UCSD-AML1 (cell line): ENCODE measurements around the gene NMRK2.
A peak's percentile ranks its signal among the peaks of the same experiment; 100 is the strongest.
"Not testable (repeated sequence)": the region's sequence is repeated elsewhere in the genome, so short reads cannot be mapped to it uniquely, and the experiment has no call there.

Source experiments
- DNase-seq: peaks from one replicate; lab custom pipeline; 2025; ENCODE audit not compliant: unreplicated experiment; lab: John Stamatoyannopoulos, UW

The NMRK2 gene

DNA sequence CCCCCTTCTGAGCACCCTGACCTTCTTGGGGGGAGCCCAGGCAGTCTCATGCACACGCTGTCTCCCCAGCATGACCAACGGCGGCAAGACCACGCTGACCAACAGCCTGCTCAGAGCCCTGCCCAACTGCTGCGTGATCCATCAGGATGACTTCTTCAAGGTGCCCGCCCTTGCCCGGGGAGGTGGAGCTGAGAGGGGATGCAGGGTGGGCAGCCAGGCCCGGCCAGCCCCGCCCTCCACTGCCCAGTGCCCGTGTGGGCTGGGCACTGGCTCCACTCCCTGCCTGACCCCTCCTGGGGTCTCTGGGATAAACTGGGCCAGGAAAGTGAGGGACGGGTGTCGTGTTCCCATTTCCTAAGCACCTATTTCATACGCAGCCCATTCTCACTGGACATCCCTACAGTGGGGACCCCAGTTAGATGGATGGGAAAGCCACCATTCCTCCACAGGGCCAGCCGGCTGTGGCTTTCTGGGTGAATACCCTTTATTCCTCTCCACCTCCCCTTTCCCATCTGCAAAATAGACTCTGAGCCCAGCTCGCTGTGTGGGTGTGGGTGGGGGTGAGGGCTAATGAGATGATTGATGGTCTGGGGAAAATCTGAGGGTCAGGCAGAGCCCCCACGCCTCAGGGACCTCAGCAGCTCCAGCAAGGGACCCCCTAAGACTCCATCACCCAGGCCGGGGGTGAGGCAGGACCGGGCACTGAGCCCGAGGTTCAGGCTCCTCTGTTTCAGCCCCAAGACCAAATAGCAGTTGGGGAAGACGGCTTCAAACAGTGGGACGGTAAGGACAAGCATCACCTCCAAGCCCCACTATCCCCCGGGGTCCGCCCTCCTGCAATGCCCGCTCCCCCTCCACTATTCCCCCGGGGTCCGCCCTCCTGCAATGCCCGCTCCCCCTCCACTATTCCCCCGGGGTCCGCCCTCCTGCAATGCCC lies 3.9 kb downstream of the NMRK2 start:
- DNase-seq = no peak

DNA sequence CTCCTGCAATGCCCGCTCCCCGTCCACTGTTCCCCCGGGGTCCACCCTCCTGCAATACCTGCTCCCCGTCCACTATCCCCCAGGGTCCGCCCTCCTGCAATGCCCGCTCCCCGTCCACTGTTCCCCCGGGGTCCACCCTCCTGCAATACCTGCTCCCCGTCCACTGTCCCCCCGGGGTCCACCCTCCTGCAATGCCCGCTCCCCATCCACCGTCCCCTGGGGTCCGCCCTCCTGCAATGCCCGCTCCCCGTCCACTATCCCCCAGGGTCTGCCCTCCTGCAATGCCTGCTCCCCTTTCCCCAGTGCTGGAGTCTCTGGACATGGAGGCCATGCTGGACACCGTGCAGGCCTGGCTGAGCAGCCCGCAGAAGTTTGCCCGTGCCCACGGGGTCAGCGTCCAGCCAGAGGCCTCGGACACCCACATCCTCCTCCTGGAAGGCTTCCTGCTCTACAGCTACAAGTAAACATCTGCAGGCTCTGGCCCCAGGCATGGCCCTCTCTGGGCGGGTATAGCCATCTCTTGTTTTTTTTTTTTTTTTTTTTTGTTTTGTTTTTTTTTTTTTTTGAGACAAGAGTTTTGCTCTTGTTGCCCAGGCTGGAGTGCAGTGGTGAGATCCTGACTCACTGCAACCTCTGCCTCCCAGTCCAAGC lies 5.6 kb downstream of the NMRK2 start:
- DNase-seq = not testable (repeated sequence)

DNA sequence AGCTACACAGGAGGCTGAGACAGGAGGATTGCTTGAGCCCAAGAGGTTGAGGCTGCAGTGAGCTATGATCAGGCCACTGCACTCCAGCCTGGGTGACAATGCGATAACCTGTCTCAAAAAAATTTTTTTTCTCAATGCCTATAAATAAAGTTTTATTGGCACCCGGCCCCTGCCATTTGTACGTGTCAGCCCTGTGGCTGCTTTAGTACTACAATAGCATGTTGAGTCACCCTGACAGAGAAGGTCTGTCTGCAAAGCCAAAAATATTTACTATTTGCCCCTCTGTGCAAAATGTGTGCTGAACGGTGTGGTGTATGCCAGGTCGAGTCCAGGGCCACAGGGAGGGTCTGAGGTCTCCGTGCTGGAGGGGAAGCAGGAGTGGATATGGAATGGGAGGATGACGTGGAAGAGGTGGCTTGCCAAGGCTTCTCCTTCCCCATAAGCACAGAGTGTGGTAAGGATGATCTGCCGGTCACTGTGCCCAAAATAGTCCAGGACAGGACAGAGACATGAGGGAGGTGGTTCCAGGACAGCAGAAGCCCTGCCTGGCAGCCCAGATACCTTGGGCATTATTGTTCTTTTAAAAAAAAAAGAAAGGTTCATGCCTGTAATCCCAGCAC lies 10.0 kb downstream of the NMRK2 start:
- peak; percentile 29 for DNase-seq

DNA sequence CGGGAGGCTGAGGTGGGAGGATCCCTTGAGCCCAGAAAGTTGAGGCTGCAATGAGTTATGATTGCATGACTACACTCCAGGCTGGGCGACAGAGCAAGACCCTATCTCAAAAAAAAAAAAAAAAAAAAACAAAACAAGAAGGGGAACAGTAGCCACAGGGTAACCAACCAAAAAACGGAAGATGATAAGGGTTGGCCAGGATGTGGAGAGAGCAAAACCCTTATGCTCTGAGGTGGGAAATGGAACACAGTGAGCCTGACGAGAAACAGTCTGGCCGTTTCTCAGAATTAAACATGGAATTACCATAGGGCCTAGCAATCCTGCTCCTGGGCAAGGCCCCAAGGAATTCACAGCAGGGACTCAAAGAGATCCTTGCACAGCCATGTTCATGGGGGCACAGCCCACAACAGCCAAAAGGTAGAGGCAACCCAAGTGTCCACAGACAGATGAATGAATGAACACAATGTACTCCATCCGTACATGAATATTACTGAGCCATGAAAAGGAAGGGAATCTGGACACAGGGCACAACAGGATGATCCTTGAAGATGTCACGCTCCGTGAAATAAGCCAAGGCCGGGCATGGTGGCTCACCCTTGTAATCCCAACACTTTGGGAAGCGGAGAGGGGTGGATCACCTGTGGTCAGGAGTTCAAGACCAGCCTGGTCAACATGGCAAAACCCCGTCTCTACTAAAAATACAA lies 11.3 kb downstream of the NMRK2 start:
- DNase-seq = peak; percentile 38

DNA sequence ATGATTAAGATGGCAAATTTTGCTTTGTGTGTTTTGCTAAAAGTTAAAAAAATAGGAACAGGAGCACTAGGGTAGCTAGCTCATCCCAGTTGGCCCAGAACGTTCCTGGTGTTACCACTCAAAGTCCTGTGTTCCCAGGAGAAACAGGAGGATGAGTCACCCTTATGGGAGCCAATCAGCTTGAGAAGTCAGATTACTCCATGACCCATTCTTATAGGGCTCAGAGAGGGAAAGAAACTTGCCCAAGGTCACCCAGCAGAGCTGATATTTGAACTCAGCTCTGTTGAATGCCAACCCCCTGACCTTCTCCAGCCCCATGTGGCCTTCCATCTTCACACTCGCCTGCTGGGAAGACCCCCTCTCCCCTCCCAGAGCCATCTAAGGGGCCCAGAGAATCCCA lies 13.0 kb downstream of the NMRK2 start:
- no peak for DNase-seq

DNA sequence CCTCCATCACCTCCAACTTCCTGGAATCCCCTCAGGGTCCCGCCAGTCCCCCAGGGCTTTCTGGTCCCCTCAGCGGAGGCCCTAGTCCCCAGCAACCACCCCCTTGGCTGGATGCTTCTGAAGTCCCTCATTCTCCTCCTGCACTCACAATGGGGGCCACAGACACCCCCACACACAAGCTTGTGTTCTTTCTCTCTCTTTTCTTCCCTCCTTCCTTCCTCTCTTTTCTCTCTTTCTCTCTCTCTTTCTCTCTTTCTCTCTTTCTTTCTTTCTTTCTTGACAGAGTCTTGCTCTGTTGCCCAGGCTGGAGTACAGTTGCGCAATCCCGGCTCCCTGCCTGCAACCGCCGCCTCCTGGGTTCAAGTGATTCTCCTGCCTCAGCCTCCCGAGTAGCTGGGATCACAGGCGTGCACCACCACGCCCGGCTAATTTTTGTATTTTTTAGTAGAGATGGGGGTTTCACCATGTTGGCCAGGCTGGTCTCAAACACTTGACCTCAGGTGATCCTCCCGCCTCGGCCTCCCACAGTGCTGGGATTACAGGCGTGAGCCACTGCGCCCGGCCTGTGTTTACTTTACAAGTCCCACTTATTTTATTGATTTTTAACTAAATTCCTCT lies 14.6 kb downstream of the NMRK2 start:
- not testable (repeated sequence) for DNase-seq

DNA sequence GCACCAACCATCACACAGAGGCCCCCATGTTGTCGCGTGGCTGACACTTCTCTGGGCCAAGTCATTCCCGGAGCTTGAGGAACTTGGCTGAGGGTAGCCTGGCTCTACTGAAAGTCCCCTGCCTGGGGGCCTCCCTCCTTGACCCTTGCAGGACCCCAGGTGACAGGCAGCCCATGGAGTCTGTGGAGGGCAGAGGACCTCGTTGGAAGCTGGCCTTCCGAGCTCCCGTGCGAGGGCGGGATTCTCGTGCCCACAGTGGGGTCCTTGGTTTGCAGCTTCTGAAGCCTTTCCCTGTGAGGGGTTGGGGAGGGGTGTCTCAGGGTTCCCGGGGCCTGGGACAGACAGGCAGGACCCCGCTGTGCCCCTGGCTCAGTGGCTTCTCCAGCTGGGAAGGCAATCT lies 16.4 kb downstream of the NMRK2 start:
- no peak for DNase-seq

DNA sequence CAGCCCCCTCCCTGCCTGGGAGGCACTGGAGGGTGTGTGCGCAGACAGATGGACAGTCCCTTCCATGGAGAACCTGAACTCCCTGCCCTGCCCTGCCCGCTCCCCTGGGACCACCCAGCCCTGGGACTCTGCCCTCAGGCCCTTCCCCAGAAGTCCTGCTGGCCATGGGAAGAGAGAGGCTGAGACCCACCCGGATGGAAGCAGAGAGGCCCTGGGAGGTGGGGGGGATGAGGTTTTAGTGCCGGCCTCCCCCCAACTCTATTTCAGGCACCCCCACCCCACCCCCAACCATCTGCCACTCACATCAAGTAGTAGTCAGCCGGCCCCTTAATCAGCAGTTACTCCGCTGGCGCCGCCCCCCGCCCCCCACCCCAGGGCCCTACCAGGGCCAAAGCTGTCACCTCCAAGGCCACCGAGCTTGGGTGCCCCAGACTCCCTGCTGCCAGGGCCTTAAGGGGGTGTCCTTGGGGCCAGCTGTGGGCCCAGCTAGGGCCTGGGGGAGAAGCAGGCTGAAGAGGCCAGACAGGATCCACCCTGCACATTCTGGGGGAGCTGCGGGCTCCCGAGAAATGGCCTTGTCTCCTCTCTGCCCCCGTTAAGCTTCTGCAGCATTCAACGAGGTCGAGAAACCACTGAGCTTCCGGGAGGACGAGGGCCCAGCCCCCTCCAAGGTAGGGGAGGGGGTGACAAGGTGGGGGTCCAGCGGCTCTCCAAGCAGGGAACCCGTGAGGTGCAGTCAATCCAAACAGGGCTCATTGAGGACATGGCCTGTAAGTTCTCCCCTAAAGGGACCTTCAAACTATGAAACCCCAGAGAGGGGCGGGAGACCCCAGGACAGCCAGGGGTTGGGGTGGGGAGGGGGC lies 17.4 kb downstream of the NMRK2 start:
- DNase-seq = peak; percentile 62

DNA sequence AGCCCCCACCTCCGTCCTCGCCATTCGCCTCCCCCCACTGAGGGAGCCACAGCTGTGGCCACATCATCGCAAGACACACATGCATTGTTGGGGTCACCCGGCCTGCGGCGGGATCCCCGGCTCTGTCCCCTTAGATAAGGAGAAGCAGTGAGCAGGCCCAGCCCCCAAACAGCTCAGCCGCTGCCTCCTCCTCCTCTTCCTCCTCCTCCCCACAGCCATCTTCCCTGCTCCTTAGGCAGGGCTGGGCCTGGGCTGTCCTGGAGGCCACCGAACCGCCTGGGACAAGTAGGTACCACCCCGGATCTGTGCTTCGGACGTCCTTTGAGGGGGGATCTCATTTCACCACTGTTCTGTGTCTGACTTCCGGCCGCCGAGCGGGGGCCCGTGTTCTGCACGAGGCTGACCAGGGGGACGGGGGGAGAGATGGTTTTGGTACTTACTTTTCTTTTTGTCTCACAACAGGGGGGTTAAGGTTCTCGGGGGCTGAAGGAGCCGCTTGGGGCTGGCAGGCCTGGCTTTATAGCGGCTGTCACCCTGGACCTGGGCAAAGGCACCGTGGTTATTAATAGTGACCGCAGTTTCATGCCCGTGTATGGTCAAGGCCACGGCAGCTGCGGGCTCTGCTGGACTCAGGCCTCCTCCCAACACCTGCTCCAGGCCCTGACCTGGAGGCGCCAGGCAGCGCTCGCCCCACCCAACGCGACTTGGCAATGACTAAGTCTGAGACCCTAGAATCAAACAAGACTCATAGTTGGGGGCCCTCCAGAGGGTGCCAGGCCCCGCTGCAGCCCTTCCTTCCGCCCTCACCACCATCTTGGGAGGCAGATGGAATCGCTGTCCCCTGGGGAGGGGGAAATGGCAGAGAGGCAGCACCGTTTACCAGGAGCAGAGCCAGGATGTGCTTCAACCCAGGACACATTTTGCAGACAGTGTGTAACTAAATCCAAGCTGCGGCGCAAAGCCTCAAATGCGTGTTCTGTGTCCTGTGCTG lies 18.3 kb downstream of the NMRK2 start:
- peak; percentile 74 for DNase-seq

DNA sequence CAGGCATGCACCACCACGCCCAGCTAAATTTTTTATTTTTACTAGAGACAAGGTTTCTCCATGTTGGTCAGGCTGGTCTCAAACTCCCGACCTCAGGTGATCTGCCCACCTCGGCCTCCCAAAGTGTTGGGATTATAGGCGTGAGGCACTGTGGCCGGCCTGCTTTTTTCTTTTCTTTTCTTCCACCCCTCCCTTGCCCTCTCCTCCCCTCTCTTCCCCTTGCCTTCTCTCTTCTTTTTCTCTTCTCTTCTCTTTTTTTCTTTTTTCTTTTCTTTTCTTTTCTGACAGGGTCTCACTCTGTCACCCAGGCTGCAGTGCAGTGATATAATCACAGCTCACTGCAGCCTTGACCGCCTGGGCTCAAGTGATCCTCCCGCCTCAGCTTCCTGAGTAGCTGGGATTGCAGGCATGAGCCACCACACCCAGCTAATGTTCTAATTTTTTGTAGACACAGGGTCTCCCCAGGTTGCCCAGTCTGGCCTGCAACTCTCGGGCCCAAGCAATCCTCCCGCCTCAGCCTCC lies 19.9 kb downstream of the NMRK2 start:
- DNase-seq = not testable (repeated sequence)

DNA sequence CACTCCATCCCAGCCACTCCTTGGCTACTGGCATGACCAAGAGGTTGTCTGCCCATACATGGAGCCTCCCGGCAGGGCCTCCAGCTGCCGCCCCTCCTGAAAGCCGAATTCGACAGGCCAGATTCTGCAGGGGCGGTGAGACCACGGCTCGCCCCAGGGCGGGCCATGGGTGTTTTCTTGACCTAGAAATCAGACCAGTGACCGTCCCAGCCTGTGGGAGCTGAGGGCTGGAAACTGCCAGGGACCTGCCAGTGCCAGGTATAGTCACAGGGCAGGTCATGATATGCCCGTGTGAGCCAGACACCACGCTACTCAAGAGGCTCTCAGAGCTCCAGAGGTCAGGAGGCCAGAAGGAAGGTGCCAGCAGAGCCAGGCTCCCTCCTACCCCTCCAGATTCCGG lies 21.2 kb downstream of the NMRK2 start:
- DNase-seq = no peak

DNA sequence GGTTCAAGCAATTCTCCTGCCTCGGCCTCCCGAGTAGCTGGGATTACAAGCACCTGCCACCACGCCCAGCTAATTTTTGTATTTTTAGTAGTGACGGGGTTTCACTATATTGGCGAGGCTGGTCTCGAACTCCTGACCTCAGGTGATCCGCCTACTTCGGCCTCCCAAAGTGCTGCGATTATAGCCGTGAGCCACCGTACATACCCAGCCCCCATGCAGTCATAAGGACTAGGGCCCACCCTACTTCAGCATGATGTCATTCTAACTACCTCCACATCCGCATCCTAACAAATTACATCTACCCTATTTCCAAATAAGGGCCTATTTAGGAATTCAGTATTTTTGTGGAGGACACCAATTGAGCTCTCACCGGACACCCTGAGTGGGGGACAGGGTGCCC lies 22.4 kb downstream of the NMRK2 start:
- not testable (repeated sequence) for DNase-seq

DNA sequence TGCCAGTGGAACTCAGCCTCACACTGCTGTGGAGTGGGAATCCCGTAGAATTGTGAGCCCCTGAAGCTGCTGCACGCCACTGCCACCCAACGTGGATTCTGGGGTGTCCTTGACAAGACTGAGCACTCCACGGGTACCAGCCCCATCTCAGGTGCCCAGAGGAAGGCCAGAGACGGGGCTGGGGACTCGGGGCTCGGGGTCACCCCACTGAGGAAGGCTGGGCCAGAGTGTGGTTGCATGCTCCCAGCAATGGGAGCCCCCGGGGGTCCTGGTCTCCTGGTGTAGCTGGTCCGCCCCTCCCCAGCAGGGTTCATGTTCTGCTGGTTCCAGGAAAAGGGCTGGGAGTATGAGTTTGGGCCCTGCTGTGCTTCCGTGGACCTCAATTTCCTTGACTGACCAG lies 22.8 kb downstream of the NMRK2 start:
- no peak for DNase-seq

DNA sequence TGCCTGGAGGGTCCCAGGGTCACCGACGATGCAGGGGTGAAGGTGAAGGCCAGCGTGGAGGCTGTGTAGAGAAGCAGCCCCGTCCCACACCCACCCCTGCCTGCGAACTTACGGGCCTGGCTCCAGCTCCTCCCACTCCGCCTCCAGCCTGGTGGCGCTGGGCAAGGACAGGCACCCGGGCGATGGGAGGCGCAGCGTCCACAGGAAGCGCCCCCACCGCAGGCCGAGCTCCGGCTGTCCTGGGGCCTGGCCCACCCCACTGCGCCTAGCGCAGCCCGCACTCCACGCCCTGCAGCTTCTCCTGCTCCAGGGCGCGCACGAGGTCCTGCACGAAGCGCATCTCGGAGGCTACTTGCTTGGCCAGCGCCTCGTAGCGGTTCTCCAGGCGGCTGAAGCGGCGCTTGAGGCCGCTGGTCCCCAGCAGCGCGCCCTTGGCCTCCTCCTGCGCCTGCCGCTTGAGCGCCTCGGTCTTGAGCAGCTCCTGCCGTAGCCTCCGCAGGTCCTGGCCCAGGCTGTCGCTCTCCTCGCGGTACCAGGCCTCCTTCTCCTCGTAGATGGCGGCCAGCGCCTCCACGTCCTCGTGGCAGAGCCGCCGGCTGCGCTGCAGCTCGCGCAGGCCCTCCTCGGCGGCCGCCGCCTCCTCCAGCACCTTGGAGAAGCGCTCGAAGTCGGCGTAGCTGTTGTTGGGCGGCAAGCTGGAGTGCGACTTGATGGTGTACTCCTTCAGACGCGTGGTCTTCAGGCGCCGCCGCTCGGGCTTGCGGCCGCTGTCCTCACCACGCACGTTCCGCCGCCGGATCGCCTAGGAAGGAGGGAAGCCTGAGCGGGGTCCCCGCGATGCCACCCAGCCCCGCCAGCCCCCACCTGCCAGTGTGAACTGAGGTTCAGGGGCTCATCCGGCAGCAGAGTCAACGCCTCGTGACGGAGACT lies 26.2 kb downstream of the NMRK2 start:
- DNase-seq = no peak

DNA sequence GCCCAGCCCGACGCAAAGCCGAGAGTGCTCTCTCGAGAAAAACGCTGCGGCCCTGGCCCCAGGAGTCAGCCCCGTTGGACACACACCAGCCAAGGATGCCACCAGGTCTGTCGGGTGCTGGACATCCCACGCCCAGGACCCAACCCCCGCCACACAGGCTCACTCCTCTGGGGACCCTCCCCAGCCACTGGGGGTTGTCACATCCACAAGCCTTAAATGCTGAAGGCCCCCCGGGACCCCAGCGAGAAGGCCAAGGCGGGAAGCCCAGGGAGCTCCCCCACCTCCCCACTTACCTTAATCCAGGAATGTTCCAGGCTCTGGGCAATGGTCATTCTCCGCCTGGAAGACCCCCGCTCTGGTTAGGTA lies 26.9 kb downstream of the NMRK2 start:
- DNase-seq = no peak

DNA sequence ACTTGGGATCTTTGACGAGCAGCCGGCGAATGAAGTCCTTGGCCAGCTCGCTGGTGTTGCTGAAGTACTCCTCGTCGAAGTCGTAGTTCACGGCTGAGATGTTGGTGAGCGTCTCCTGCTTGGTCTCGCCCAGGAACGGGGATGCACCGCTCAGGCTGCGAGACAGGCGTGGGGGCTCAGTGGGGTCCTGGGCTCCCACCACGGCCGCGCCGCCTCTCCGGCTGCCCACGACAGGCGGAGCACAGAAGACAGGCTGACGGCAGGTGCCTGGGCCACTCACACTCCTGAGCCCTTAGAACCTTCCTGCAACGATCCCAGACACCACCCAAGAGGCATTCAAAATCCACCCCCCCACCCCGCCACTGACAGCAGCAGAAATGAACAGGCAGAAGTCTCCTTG lies 28.1 kb downstream of the NMRK2 start:
- DNase-seq = no peak

DNA sequence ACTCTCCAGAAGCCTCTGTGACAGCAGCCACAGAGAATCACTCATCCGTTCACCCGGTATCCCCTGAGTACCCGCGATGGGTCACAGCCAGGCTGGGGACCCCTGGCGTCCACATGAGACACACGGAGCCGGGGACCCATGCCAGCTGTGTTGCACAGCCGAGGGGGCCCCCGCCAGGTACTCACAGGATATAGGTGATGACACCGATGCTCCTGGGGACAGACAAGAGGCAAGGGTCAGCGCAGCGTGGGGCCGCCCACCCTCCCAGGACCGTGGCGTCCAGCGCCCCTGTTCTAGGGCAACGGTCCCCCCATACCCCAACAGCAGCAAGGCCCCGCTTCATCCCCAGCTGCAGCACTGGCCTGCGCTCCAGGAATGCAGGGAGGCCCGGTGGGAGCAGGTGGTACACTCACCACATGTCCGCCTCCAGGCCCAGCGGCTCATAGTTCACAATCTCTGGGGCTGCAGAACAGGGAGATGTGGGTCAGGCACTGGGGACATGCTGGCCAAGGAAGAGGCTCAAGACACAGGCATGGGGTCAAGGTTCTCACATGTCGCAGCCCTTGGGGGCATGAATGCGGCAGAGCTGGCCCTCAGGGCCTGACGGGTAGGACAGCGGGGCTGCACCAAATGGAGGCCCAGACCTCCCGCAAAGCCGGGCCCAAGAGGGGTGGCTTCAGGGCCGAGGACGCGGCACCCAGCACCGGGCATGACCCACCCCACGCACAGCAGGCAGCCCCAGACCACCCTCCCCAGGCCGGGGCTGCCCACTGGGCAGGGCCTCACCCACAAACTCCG lies 30.8 kb downstream of the NMRK2 start:
- DNase-seq = no peak
